A204.1 (cell line): ENCODE data around the gene TMX1.
"Not testable (repeated sequence)": the region's sequence is repeated elsewhere in the genome, so short reads cannot be mapped to it uniquely, and the experiment has no call there.

Experiments used
- FAIRE-seq: peaks from 2 replicates; lab custom pipeline; 2012; peaks lifted over from hg19 to GRCh38; lab: Jason Lieb, UNC

TMX1 gene

GRCh38 chr14:51239813-51240803, at the start of gene TMX1:
TSS of gene TMX1 (plus strand) at chr14:51240247. CDS start at chr14:51240293, 46 bp downstream.
- FAIRE-seq, result peak; percentile 99

GRCh38 chr14:51201890-51202289, 38.2 kb upstream of the TMX1 start:
- no peak for FAIRE-seq

DNA sequence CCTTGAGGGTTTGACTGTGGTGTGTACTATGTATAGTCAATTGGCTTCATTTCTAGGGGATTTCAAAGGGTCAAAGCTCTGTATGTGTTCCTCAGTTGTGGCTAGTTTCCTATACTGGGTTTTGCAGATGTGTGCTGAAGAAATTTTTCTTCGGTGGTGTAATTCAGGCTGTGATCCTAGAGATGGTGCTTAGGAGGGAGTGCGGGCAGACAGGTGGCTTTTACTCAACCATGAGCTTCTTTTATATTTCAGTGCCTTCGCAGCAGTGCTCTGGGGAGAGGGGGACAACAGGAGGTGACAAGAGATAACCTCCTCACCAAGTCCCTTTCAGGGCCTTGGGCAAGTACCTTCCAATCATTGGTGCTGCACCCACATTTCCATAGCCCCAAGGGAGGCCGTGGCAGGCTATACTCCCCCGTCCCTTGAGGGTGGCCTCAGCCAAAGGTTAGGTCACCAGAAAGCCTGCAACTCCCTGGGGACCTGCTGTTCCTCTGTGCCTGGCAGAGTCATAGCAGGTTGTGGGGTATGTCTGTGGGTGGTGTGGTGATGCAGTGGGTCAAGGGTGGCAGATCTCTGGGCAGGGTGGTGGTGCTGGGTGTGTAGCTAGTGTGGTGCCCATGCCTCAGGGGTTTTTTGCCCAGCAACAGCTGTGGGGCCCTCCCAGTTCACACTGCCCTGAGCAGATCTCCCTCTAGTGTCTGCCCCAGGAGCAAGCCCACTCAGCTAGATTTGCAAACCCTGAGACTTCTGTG, 37.0 kb upstream of the TMX1 start:
- FAIRE-seq, result no peak

DNA sequence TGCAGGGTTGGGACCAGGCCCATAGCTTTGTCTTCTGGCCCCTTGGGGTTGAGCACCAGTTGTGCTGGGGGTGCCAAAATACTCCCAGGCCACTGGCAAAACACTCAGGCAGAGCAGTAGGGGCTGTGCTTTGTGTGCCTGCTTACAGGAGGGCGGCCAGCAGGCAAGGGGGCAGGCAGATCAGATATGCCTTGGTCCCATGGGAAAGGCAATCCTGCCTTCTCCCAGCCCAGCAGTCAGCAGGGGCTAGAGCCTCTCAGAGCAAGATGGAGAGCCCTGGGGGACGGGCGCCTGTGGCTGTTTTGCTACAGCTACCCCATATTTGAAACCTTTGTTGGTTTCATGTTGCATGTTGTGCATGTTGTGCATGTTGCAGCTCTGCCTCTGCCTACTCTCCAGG, 36.2 kb upstream of the TMX1 start:
- no peak for FAIRE-seq

- FAIRE-seq, result no peak
Measured at GRCh38 chr14:51205486-51205885, 34.6 kb upstream of the TMX1 start.

- FAIRE-seq, result no peak
Measured at GRCh38 chr14:51206462-51206861, 33.6 kb upstream of the TMX1 start.

- FAIRE-seq, result no peak
Measured at GRCh38 chr14:51207621-51208020, 32.4 kb upstream of the TMX1 start.

DNA sequence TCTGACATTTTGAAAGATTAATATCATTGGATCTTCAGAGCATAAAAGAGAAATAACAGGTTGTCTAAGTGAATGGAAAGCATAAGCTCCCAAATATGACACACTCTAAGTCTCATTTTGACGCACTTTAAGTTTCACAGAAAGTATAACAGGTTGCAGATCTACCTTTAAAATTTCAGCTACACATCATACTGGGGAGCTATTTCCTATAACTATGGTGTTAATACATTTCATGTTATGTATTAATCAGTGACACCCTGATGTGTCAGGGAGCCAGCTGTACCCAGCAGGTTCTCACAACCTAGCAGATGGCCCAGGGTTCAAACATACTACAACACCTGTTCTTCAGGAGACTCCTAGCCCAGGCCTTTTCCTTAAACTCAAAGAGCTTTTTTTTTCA, 31.1 kb upstream of the TMX1 start:
- no peak for FAIRE-seq

DNA sequence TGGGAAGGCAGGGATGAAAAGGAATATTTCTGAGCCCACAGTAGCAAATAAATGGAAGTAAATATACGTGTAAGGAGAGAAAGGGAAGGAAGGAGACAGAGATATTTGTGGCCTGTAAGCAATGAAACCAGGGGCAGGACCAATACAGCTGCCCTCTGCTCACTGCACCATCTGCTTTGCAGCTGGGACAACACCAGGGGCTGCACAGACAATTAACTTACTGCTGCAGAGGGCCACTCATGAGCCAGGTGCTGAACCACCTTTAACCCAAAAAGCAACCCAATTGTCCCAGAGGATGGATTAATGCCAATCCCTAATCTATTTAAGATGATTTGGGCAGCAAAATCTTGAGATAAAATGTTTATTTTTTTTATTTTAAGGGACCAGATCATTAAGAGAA, 30.6 kb upstream of the TMX1 start:
- no peak for FAIRE-seq

DNA sequence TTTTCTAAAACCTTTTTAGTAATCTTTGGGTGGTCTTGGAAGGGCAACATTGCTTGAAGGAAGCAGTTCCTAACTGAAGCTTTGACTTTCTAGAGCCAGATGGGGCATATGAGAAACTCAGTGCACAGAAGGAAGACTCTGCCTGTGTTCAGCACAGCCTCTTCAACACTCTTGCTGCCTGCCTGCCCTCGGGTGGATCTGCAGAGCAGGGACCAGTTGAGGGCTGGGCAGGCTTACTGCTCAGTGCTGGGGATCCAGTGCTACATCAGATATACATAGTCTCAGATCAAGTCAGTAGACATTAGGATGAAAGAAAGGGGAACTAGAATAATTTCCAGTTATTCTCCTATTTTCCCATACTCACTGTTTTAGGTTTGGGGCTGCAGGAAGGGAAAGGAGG, 29.5 kb upstream of the TMX1 start:
- no peak for FAIRE-seq

DNA sequence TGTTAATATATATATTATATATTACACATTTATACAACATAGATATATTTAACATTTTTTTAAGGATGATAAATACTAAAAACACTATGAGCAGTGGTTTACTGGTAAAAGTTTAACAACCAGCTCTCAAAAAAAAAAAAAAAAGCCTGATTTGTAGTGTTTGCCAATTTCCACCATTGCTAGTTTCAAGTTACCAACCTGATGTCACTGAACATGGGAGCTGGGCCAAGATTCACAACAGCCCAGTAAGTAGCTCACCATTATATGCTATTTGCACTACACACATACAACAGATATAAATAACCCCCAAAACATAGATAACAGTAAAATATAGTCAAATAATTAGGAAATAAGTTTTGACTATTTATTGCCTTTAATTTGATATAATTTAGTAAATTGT, 28.9 kb upstream of the TMX1 start:
- no peak for FAIRE-seq

DNA sequence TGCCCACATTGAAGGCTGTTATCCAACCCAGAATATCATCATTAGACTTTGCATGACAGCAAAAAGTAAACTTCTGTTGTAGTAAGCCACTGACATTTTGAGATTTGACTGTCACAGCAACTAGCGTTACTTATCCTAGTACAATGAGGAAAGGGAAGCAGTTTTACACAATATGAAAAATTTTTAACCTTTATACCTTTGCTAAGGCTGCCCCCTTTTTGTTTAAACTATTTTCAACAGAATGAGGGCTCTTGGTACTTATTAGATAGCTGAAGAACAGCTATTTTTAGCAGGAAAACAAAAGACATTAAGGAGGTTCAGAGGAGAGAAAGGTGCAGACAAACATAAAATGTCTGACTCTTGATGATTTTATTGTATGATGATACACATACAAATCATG, 23.4 kb upstream of the TMX1 start:
- no peak for FAIRE-seq

DNA sequence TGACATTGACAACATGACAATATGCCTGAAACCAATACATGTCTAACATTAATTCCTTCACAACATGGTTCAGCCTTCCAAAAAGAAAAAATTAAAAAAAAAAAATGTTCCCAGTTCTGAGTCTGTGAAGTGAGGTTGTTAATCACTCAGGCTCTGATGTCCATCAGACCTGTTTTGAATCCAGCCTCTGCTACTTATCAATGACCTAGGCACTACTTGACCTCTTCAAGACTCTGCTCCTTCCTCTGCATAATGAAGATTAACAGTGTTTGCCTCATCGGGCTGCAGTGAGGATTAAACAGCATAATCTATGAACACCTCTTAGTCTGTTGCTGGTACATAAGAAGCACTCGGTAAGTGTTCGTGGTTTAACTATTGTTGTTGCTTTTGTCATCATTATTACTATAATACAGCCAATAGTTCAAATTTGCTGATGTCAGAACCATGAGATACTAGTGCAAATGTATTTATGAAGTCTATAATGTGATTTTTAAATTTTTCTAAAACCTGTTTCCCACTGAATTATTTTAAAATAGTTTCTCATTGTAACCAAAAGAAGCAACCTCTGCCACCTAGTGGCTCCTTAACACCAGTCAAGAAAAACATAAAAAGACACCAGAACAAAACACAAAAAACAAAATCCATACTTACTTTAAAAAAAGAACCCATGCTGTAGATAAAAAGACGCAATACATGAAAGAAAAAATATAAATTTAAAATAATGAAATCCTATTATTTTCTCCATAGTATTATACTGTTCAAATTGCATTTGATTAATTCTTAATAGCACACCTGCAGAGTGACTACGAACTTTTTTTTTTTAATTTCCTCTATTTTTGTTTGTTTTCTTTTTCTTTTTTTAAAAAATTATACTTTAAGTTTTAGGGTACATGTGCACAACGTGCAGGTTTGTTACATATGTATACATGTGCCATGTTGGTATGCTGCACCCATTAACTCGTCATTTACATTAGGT, 20.3 kb upstream of the TMX1 start:
- peak; percentile 98 for FAIRE-seq

DNA sequence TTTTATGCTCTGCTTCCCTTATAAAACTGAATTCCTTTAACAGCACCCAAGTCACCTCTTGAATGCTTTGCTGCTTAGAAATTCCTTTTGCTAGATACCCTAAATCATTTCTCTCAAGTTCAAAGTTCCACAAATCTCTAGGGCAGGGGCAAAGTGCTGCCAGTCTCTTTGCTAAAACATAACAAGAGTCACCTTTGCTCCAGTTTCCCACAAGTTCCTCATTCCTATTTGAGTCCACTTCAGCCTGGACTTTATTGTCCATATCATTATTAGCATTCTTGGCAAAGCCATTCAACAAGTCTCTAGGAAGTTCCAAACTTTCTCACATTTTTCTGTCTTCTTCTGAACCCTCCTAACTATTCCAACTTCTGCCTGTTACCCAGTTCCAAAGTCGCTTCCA, 16.6 kb upstream of the TMX1 start:
- not testable (repeated sequence) for FAIRE-seq

DNA sequence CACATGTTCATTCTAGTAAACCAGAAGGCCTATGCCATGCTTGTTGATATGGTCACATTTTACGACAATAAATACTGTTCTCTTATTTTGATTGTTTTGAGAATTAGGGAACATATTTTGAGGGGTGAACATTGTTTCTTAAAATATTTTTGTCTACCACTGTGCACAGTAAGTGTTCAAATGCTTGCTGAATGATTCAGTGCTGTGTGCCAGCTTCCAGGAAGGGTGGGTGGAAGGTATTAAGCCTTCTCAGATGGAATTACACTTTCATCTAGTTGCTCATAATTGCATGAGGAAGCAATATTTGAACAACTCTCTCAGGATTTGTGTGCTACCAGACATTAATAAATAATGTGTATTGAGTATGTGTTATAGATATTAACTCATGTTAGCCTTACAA, 15.5 kb upstream of the TMX1 start:
- no peak for FAIRE-seq

GRCh38 chr14:51225751-51226150, 14.3 kb upstream of the TMX1 start:
- FAIRE-seq, result no peak

DNA sequence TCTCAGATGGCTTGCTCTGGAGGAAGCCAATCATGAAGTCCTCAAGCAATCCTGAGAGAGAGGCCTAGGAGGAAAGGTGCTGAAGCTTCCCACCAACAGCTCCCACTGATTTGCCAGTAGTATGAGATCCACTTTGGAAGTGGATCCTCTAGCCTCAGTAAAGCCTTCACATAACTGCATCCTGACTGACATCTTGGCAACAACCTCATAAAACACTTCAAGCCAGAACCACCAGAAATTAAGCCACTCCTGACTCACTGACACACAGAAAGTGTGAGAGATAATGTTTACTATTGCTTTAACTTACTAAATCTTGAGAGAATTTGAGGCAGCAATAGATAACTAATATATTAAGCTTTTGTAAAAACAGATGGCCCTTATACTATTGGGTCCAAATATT, 11.7 kb upstream of the TMX1 start:
- FAIRE-seq, result no peak

DNA sequence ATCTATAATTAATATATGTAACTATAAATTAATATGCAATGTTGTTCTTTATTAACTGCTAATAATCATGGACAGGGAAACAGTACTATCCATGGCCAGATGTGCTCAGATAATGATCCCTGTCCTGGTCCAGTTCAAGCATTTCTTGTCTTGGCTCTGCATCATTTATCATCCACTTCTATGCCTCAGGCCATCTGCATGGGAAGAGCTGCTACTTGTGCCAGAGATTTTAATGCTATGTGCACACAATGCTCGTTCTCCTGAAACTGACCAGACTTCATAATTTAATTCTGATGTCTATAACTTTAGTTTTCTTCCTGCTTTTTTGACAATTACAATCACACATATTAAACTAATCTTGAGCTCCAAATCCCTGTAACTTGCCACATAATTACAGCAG, 11.2 kb upstream of the TMX1 start:
- no peak for FAIRE-seq

GRCh38 chr14:51236314-51236713, 3.7 kb upstream of the TMX1 start:
- no peak for FAIRE-seq

GRCh38 chr14:51240804-51241380, 845 bp downstream of the TMX1 start:
- no peak for FAIRE-seq

DNA sequence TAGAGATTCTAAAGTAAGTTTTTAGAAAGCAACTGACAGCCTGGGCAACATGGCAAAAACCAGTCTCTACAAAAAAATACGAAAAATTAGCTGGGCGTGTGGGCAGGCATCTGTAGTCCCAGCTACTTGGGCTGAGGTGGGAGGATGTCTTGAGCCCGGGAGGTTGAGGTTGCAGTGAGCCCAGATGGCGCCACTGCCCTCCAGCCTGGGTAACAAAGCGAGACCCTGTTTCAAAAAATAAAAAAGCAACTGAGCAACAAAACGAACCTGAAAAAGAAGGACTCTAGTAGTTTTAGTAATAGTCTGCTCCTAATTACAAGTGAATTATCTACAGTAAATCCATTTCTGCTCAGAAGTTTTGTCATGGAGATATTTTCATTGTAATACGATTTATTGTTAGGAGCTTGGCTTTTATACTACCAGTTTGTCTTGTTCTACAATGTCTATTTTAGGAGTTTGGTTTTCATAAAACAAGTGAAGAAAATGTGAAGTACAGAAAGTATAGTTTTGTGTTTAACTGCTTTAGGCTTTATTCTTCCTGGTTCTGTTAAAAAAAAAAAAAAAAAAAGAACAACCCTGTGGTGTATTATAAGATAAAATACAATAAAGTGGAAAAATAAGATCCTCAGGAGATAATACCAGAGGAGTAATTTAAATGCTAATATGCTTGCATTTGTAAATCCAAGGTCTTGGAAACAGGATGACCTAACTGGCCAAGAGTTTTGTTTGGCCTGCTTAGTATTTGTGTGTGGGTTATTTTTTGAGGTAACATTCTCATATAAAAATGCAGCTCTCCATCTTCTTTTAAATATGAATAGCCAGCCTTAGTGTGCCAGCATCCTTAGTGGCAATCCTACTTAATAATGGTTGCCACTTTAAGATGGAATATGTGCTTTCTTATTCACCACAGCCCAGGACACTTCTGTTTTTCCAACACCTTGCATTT, 2.8 kb downstream of the TMX1 start:
- FAIRE-seq, result no peak
